ENCODE data around the gene ARPP19.
"Not testable (repeated sequence)": the region's sequence is repeated elsewhere in the genome, so short reads cannot be mapped to it uniquely, and the experiment has no call there.

The ARPP19 gene

DNA sequence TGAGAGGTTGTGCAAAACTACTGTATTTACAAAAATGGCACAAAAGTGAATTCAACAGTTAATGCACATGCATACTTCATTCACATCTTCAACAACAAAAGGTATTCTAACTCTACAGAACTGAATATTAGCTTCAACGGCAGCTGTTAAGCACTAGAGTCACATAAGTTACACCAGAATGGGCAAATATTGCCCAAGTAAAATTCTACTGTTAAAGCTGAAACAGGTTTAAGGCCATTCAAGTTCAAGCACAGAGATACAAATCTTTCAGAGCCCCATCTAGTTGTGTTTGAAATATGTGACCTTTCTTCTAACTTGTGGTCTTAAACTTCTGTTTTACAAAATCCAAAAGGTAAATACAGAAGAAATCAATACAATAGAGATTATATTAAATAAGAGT lies 17.6 kb downstream of the ARPP19 start:
- DNase-seq: not testable (repeated sequence)

DNA sequence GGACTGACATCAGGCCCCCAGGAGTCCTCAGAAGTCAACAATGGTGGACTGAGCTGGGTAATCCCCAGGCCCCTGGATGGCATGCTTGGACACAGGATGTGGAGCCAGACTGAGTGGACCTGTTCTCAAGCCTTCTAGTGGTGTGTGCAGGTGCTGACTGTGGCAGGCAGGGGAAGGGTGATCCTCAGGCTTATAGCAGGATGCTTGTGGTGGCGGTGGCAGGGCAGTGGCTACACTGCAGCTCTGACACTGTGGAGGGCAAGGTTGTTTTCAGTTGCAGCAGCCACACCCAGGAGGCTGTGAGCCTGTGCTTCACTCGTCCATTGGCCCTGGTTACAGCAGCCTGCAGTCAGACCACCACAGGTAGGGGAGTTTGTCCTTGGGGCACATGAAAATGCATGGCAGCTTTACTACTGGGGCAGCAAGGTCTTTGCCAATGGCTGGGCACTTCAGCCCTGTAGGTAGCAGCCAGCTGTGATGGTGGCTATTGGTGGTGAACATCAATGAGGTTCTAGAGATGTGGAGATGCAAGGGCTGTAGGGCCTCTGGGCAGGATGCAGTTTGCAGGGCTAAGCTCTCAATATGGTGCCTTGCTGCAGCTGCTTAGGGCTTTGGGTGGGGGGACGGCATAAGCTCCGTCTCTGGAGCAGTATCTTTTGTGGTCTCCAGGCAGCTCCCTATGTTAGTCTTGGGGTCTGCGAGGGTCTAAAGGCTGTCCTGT lies 22.6 kb downstream of the ARPP19 start:
- DNase-seq: no peak

DNA sequence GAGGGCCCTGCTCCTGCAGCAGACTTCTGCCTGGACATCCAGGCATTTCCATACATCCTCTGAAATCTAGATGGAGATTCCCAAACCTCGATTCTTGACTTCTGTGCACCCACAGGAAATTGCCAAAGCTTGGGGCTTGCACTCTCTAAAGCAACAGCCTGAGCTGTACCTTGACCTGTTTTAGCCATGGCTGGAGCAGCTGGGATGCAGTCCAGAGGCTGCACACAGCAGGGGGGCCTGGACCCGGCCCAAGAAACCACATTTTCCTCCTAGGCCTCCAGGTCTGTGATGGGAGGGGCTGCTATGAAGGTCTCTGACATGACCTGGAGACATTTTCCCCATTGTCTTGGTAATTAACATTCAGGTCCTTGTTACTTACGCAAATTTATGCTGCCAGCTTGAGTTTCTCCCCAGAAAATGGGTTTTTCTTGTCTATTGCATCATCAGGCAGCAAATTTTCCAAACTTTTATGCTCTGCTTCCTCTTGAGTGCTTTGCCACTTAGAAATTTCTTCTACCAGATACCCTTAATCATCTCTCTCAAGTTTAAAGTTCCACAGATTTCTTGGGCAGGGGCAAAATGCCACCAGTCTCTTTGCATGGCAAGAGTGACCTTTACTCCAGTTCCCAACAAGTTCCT lies 28.3 kb downstream of the ARPP19 start:
- DNase-seq: no peak

DNA sequence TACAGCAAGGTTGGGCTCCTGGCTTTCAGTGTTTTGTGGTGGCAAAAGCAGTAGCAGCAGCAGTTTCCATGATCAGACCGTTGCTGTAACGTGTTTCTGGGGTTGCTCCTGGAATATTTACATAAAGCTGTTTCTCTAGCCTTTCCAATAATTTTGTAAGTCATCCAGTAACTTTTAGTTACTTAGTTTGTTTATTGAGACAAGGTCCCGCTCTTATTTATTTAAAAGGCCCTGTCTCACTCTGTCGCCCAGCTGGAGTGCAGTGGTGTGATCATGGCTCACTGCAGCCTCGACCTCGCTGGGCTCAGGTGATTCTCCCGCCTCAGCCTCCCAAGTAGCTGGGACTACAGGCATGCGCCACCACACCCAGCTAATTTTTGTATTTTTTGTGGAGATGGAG lies 31.4 kb downstream of the ARPP19 start:
- no peak for DNase-seq

DNA sequence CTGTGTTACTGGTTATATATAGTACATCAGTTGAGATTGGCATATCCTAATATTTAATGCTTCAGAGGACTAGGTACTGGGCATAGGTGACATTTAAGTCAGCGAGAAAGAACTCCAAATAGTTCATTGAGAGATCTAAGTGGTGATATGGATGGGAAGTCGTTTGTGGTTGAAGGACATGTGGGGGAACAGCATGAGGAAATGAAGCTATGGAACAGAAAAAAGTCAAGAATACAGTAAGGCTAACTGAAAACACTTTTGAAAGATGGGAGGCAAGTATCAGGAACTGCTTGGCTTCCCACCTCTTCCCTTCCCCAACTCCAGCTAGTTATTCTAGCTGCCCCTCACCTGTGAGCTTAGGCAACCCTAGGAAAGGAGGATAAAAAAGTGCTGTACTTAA lies 36.4 kb downstream of the ARPP19 start:
- no peak for DNase-seq

DNA sequence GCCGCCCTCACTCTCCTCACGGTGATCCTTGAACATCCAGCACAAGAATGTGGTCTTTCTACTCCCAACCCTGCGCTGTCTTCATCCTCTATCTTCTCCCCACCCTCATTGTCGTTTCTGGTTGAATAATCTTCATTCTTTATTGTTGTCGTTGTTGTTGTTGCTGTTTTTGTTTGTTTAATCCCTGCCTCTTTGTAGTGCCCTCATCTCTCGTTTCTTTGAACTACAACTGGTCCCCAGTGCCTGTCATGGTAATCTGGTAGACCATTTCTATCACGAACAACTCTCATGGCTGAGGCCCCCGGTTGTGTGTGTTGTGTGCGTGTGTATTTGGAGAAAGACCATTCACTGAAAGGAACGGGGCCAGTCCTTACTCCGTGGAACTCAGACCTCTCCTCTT lies 38.9 kb downstream of the ARPP19 start:
- no peak for DNase-seq

DNA sequence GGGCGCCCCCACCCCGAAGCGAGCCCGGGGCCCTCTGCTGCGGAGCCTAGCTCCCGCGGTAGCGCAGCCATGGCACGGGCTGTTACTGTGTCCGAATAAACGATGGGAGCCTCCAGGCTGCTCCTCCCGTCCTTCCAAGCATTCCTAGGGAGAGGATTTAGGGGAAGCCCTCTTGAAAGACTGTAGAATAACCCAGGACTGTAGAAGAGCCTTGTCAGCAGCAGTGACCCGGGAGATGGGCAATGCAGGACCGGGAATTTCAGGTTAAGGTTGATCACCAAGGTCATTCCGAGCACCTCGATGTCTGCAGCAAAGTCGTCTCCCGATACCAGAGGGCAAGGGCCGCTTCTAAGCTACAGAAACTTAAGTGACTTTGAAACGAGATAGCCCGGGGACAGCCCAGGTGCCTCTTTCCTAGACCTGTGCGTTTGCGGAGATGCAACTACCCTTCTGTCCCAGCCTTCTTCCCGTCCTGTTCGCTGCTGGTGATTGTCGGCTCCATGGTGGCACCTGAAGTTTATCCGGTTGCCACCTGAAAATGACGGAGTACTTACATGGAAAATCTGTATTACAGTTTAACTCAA lies 39.4 kb downstream of the ARPP19 start:
- DNase-seq: no peak

DNA sequence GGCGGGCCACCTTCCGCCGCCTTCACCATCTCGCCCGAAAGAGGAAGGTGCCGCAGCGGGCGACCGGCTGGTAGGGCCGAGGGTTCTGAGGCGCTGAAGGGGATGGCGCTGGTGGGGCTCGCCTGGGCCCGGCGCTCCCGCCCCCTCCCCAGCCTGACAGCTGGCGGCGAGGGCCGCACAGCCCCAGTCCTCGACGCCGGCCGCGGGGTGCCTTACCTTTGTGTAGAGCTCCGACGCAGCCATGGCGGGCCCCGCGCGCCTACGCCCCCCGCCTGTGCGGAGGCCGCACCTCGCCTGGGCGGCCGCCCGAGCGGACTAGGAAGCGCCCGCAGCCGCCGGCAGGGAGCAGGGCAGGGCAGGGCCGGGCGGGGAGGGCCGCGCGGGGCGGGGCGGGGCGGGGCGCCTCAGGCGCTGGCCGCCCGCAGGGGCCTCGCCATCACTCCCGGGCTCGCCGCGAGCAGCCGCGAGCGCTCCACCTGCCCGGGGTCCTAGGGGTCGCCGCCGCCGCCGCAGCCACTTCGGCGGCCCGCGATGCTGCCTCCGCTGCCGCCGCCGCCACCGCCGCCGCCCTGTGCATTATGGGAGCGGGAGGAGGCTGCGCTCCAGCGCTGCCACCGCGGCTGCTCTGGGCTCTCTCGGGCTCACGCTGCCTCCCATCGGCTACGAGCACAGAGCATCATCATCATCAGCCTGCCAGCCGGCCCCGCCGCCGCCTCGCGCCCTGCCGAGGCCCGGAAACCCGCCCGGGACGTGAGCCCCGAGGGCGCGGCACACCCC lies 40.1 kb downstream of the ARPP19 start, which contains the start of gene MYO5A:
Gene MYO5A, minus strand, starts transcription at position 317 of the 777 bp plus-strand sequence. Its CDS starts 74 bp downstream, at position 243.
- DNase-seq: peak; percentile 85

DNA sequence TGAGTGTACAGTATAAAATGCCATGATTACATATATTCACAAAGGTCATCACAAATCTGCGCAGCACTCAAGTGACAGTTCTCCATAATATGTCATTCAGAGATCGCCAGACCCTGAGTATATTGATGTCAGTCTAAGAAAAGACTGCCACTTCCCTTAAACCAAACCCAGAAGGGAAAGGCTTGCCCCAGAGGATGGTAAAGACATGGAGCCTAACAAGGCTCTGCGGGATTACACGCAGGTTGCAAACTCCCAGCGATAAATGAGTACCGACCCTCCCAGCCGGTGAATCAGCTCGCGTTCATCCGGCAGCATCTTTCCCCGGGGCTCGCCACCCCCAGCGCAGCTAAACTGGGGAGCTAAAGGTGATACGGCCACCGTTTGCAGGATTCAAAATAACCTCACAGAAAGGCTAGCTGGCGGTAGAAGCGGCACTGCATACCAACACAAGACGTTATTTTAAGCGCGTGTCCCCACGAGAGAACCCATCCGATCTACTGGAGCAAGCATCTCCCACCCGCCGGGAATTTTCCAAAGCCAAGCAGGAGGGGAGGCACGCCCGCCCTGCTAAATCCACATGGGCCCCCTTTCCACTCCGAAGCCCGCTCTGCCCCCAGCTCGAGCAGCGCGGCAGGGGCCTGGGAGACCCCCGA lies 40.8 kb downstream of the ARPP19 start:
- DNase-seq: peak; percentile 46

DNA sequence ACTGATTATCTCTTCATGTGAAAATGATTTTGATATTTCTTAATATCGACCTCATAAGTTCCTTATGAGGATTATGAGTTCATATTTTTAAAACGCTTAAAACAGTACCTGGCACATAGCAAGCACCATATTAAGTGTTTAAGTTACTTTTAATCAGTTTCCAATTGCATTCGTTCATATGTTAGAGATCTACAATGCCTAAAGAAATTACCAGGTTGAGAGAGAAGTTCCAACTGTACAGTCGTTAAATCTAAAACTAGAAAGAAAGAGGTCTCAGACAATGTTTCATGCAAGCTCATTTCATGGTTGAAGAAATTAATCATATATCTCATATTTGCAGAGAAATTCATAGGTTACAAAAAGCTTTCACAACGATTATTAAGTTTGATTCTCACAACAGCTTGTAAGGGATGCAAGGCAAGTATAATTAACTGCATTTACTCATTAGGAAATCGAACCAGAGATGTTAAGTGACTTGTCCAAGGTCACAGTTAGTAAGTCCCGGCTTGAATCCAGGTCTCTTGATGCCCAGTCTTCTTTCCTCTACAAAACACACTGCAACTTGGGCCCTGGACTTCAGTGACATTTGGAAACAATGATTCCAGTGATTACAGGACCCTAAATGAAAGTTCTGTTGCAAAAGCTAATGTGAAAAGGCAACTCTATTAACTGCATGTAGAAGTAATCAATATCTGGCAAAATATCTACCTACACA lies 41.5 kb downstream of the ARPP19 start:
- DNase-seq: no peak

DNA sequence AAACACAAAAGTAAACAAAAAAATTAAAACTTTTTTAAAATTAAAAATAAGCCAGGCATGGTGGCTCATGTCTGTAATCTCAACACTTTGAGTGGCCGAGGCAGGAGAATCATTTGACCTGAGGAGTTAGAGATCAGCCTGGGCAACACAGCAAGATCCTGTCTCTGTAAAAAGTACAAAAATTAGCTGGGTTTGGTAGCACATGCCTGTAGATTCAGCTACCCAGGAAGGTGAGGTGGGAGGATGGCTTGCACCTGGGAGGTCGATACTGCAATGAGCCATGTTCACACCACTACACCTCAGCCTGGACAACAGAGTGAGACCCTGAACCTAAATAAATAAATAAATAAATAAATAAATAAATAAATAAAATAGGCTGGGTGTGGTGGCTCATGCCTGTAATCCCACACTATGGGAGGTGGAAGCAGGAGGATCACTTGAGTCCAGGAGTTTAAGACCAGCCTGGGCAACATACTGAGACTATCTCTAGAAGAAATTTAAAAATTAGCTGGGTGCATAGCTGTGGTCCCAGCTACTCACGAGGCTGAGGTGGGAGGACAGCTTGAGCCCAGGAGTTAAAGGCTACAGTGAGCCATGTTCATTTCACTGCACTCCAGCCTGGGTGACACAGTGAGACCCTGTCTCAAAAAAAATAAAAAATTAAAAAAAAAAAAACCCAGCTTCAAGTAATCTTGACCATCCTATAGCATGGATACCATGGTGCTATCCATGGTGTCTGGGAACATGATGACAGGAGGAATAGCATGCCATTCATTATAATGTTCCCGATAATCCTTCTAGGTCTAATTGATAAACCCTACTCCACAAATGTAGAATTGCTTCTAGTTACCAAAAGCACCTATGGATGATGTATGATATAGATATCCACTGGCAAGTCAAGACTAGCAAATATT lies 44.4 kb downstream of the ARPP19 start:
- no peak for DNase-seq

DNA sequence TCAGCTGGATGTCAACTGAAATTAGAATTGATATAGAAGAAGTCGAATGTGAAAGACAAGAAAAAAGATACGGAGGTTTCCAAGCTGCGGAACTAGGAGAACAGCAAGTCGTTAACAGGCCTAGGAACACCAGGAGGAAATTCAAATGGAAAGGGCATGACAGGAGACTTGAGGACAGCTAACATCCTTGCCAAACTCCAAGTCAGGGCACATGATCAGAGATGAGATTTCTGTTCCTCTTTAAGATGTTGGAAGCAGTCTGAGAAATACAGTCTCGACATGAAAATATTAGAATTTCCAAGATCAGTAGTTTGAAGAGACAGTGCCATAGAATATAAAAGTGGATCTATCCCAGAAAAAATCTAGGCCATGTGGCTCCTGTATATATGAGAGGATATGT lies 45.2 kb downstream of the ARPP19 start:
- peak; percentile 64 for DNase-seq

DNA sequence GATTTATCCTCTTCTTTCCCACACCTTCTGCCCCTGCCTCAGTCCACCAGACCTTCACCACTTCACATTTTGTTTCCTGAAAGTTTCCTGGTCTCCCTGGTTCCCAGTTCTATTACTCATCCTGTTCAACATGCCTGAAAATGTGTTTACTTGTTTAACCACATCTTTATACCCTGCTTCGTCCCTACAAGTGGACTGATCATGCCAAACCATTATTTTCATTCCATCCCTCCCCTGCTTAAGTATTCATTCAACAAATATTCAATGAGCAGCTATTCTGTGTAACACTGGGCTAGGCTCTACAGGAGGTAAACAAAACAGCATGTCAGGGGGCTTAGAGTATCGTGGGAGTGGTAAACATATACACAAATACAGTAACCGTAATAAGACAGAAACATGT lies 45.6 kb downstream of the ARPP19 start:
- DNase-seq: no peak

DNA sequence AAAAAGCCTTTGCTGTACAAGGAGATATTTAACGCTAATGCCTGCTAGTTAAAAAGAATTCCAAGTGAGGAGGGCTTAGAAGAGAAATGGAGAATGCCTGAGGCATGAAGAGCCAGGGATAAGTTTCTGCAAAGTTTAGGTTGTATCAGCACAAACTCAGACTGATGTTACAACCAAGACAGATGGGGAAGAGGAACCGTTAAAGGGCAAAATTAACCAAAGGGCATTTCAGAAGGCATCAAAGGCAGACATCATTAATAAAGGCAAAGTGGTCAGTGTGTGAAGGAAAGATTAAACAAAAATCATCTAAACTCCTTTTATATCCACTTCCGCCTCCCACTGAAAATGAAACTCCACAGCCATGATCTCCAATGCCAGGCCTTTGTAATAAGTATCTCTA lies 47.1 kb downstream of the ARPP19 start:
- peak; percentile 51 for DNase-seq

DNA sequence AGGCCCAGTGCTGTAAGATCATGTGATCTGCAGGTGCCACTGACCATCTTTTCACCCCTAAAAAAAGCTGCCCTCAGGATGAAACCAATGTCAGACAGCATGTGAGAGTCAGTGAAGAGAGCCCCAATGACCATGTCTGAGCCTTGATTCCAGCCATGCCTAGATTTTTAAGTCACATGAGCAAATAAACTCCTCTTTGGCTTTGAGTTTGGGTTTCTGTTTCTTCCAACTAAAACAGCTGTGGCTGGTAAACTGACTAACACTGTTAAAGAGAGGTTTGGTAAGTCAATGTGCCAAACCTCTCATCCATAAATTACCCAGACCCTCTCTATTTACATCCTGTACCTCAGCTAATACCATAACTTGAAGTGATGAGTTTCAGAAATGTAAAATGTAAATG lies 48.4 kb downstream of the ARPP19 start:
- no peak for DNase-seq

DNA sequence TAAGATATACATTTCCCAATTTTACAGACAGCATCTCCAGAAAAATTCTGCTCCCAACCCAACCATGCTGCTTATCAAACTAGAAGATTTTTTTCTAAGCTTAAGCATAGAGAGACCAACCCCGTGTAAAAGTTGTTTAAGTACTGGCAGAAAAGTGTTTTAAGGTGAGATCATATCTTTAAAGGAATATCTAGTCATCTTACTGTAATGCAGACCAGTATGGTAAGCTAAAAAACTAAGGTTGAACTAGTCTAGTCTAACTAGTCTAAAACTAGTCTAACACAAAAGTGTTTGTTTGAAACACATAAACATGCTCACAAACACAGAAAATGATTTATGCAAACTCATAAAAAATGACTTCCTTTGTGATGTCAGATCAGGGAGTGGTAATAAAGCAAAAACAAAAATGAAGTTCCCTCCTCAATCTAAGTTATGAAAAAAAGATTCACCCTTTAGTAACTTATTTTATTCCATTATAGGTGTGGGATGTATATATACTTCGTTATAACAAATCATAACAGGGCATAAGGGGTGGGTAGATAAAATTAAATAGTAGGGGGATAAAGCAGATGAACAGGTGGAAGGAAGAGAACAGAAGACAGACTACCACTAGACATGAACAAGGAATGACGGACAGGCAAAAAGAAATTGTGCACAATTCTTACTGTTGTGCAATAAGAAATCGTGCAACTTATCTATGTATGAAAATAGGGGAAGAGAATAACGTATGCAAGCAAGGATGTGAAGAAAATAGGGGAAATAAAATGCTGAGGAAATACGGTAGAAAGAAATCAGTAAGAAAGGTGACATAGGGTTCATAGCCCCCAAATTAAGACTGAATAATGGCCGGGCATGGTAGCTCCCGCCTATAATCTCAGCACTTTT lies 50.1 kb downstream of the ARPP19 start:
- peak; percentile 55 for DNase-seq

DNA sequence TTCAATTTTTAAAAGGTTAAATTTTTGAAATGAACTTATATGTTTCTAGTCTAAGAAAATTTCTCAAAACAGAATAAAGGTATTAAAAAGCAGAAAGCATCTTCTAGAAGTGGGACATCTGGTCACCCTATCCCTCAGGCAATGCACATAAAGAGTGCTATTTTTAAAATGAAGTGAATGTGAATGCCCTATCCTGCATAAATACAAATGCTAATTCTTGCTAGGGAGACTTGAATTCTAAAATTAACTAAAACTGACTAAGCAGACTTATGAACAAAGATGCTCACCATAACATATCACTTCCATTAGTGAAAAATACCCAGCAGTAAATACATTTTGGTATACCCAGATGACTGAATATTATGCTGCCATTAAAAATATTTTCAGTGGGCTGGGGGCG lies 51.8 kb downstream of the ARPP19 start:
- DNase-seq: no peak

DNA sequence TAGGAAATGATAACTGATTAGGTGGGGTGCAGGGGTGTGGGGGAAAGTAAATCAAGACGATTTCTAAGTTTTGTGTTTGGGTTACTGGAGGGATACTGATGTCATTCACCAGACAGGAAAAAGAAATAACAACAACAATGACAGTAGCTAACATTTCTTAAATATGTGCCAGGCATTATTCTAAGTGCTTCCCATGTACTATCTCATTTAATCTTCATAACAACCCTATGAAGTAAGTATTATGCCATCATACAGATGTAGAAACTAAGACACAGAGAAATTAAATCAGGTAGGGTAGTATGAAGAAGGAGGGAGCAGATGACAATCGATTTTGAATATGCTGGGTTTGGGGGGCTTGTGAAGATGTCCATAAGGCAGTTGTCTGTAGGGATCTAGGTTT lies 53.5 kb downstream of the ARPP19 start:
- no peak for DNase-seq

DNA sequence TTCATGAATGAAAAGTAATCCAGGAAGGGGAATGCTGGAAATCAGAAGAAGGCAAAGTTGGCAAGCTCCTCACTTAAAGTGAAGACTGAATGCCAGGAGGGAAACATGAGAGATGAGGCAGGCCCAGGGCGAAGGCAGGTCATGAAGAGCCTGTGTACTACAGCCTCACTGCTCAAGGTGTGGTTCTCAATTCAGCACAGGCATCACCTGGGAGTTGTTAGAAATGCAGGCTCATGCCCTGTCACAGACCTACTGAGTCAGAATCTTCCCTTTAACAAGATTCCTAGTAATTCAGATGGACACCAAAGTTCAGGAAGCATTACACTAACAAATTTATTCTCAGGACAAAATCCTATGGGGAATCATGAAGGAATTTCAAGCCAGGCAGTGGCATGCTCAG lies 54.3 kb downstream of the ARPP19 start:
- DNase-seq: no peak

DNA sequence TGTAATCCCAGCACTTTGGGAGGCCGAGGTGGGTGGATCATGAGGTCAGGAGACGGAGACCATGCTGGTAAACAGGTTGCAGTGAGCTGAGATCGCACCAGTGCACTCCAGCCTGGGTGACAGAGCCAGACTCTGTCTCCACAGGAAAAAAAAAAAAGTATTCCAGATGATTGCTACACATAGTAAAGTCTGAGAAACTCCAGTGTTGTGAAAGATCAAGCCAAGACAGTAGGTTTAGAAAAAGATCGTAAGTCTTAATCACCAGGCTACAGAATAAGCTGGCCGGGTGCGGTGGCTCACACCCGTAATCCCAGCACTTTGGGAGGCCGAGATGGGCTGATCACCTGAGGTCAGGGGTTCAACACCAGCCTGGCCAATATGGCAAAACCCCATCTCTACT lies 56.0 kb downstream of the ARPP19 start:
- DNase-seq: peak; percentile 78
